ENCODE measurements around the gene DLX2.

DLX2 gene

GRCh38 chr2:172049567-172050120 lies 53.1 kb downstream of the DLX2 start:
- DNase-seq, result no peak
